Ecto neural progenitor cell (in vitro differentiated cells): ENCODE measurements around the gene SRP14.
"Not testable (repeated sequence)": the region's sequence is repeated elsewhere in the genome, so short reads cannot be mapped to it uniquely, and the experiment has no call there.

Source experiments
- DNase-seq: peaks from one replicate; pipeline ENCODE4 v3.0.0-alpha.2; 2018; ENCODE audit warnings: low spot score

Gene SRP14

GRCh38 chr15:40038638-40039543 is at the start of gene SRP14:
TSS of gene SRP14 (minus strand) at chr15:40039181. CDS start at chr15:40039116, 65 bp downstream.
- DNase-seq: peak; percentile 95

GRCh38 chr15:40087991-40088928 is 49.3 kb upstream of the SRP14 start:
- DNase-seq: peak; percentile 81

- DNase-seq: no peak
Measured at GRCh38 chr15:40087068-40087810, 48.3 kb upstream of the SRP14 start.

- no peak for DNase-seq
Measured at GRCh38 chr15:40085266-40085665, 46.3 kb upstream of the SRP14 start.

- no peak for DNase-seq
Measured at GRCh38 chr15:40084650-40085049, 45.7 kb upstream of the SRP14 start.

GRCh38 chr15:40082195-40082883 is 43.4 kb upstream of the SRP14 start:
- DNase-seq: no peak

- peak; percentile 90 for DNase-seq
Measured at GRCh38 chr15:40081691-40082194, 42.8 kb upstream of the SRP14 start.

GRCh38 chr15:40080847-40081246 is 41.9 kb upstream of the SRP14 start:
- DNase-seq: no peak

- DNase-seq: no peak
Measured at GRCh38 chr15:40080104-40080503, 41.1 kb upstream of the SRP14 start.

- DNase-seq: no peak
Measured at GRCh38 chr15:40079456-40079855, 40.5 kb upstream of the SRP14 start.

GRCh38 chr15:40075298-40076044 is 36.5 kb upstream of the SRP14 start:
- DNase-seq: no peak

- DNase-seq: not testable (repeated sequence)
Measured at GRCh38 chr15:40074656-40075055, 35.7 kb upstream of the SRP14 start.

- DNase-seq: not testable (repeated sequence)
Measured at GRCh38 chr15:40073716-40074490, 34.9 kb upstream of the SRP14 start.

GRCh38 chr15:40072216-40072990 is 33.4 kb upstream of the SRP14 start:
- DNase-seq: no peak

- DNase-seq: no peak
Measured at GRCh38 chr15:40070608-40071218, 31.7 kb upstream of the SRP14 start.

GRCh38 chr15:40070166-40070557 is 31.2 kb upstream of the SRP14 start:
- DNase-seq: no peak

GRCh38 chr15:40069178-40070165 is 30.5 kb upstream of the SRP14 start:
- peak; percentile 83 for DNase-seq
